Mesenchymal stem cell (in vitro differentiated cells and primary cell): ENCODE data around the gene ELMO1.

Experiments used
- DNase-seq: peaks from one replicate; pipeline ENCODE4 v3.0.0-alpha.2; 2013
- H2AFZ ChIP-seq: one replicate; pipeline ENCODE4 v1.6.1; 2013; ENCODE audit warnings: low read depth, mild to moderate bottlenecking, control low read depth, inconsistent platforms, low read length, moderate library complexity
- H2AK5ac ChIP-seq: 2 replicates; pipeline ENCODE4 v1.6.1; 2013; ENCODE audit warnings: low read length, moderate library complexity, mild to moderate bottlenecking, inconsistent platforms; ENCODE audit not compliant: severe bottlenecking
- H2BK120ac ChIP-seq: one replicate; pipeline ENCODE4 v1.6.1; 2013; ENCODE audit warnings: low read depth, mild to moderate bottlenecking, inconsistent platforms, low read length, moderate library complexity
- H2BK12ac ChIP-seq, 2 experiments: one replicate each; pipeline ENCODE4 v1.6.1; 2013; ENCODE audit warnings: inconsistent platforms in 2 of 2, low read length in 2 of 2, mild to moderate bottlenecking in 2 of 2, moderate library complexity in 2 of 2, control low read depth in 1 of 2
- H2BK15ac ChIP-seq: one replicate; pipeline ENCODE4 v1.6.1; 2013; ENCODE audit warnings: mild to moderate bottlenecking, low read depth, inconsistent platforms; ENCODE audit not compliant: poor library complexity, severe bottlenecking
- H2BK5ac ChIP-seq: 2 replicates; pipeline ENCODE4 v1.6.1; 2013; ENCODE audit warnings: low read depth, mild to moderate bottlenecking, low read length, control low read depth, inconsistent platforms; ENCODE audit not compliant: poor library complexity, severe bottlenecking
- H3K14ac ChIP-seq, 2 experiments: one replicate each; pipeline ENCODE4 v1.6.1; 2013; ENCODE audit warnings: inconsistent platforms in 2 of 2, low read length in 2 of 2, control low read depth in 1 of 2, mild to moderate bottlenecking in 1 of 2, moderate library complexity in 1 of 2
- H3K18ac ChIP-seq, 2 experiments: one replicate each; pipeline ENCODE4 v1.6.1; 2013; ENCODE audit warnings: inconsistent platforms in 2 of 2, low read length in 2 of 2, control low read depth in 1 of 2, low read depth in 1 of 2, mild to moderate bottlenecking in 1 of 2
- H3K23ac ChIP-seq, 2 experiments: one replicate each; pipeline ENCODE4 v1.6.1; 2013; ENCODE audit warnings: inconsistent platforms in 2 of 2, low read length in 2 of 2, mild to moderate bottlenecking in 2 of 2, moderate library complexity in 2 of 2, control low read depth in 1 of 2
- H3K27ac ChIP-seq: 2 replicates; pipeline ENCODE4 v1.5.1; 2013; ENCODE audit warnings: mild to moderate bottlenecking, moderate library complexity, low read length, control low read depth, inconsistent platforms; ENCODE audit not compliant: poor library complexity, severe bottlenecking
- H3K27me3 ChIP-seq, 2 experiments: 2 replicates each; pipeline versions ENCODE4 v1.6.1 to v1.7.0; 2013; ENCODE audit warnings: low read length in 2 of 2, mild to moderate bottlenecking in 2 of 2, moderate library complexity in 2 of 2, control low read depth in 1 of 2, inconsistent platforms in 1 of 2; ENCODE audit not compliant: control insufficient read depth in 1 of 2, insufficient read depth in 1 of 2
- H3K36me3 ChIP-seq, 2 experiments: 2 replicates each; pipeline versions ENCODE4 v1.6.1 to v1.7.0; 2013; ENCODE audit warnings: low read length in 2 of 2, control low read depth in 1 of 2, inconsistent platforms in 1 of 2, low read depth in 1 of 2, mild to moderate bottlenecking in 1 of 2; ENCODE audit not compliant: insufficient read depth in 2 of 2, control insufficient read depth in 1 of 2
- H3K4ac ChIP-seq, 2 experiments: one replicate each; pipeline ENCODE4 v1.6.1; 2013; ENCODE audit warnings: inconsistent platforms in 2 of 2, low read length in 2 of 2, mild to moderate bottlenecking in 2 of 2, moderate library complexity in 2 of 2, control low read depth in 1 of 2, low read depth in 1 of 2
- H3K4me1 ChIP-seq: 2 replicates; pipeline ENCODE4 v1.6.1; 2013; ENCODE audit warnings: low read depth, low read length, control low read depth; ENCODE audit not compliant: control insufficient read depth, insufficient read depth
- H3K4me2 ChIP-seq: 2 replicates; pipeline ENCODE4 v1.6.1; 2013; ENCODE audit warnings: low read length, mild to moderate bottlenecking, inconsistent platforms; ENCODE audit not compliant: poor library complexity, severe bottlenecking
- H3K4me3 ChIP-seq, 2 experiments: 2 replicates each; pipeline versions ENCODE4 v1.5.1 to v1.7.0; 2013; ENCODE audit warnings: low read length in 2 of 2, mild to moderate bottlenecking in 2 of 2, control low read depth in 1 of 2, low read depth in 1 of 2; ENCODE audit not compliant: insufficient read depth in 1 of 2
- H3K79me1 ChIP-seq: replicated peaks from 2 replicates; pipeline ENCODE4 v1.6.1; 2013; ENCODE audit warnings: mild to moderate bottlenecking, control low read depth, low read length, inconsistent platforms; ENCODE audit not compliant: poor library complexity, severe bottlenecking
- H3K9ac ChIP-seq: 2 replicates; pipeline ENCODE4 v1.7.0; 2013; ENCODE audit warnings: mild to moderate bottlenecking, low read length, moderate library complexity
- H3K9me3 ChIP-seq: 2 replicates; pipeline ENCODE4 v1.7.0; 2013; ENCODE audit warnings: mild to moderate bottlenecking, low read length; ENCODE audit not compliant: control insufficient read depth
- H4K8ac ChIP-seq: one replicate; pipeline ENCODE4 v1.6.1; 2013; ENCODE audit warnings: inconsistent platforms, mild to moderate bottlenecking, low read length, moderate library complexity
- H4K91ac ChIP-seq: one replicate; pipeline ENCODE4 v1.6.1; 2013; ENCODE audit warnings: mild to moderate bottlenecking, low read length, inconsistent platforms
- WGBS: methylation state at CpG from one replicate; pipeline ENCODE4 v1.1.7; 2013; ENCODE audit warnings: mixed read lengths; 5-methylcytosine and 5-hydroxymethylcytosine counted together

The ELMO1 gene

GRCh38 chr7:37330775-37331174, 117.9 kb downstream of the ELMO1 start:
- Histone ChIP-seq H2BK12ac (no peak overlapping the region), H3K14ac (no peak overlapping the region), H2BK5ac (no peak overlapping the region), H3K9me3 (no peaks in the 10 kb centered on the region), H3K27me3 (no peaks in the 10 kb centered on the region), H3K4me1 (no peaks in the 10 kb centered on the region), H3K27ac (no peak overlapping the region), H3K79me1 (no peaks in the 10 kb centered on the region), H2AK5ac (no peak overlapping the region), H3K9ac (no peak overlapping the region), H4K8ac (no peak overlapping the region), H2BK15ac (no peak overlapping the region), H3K18ac (no peak overlapping the region), H2BK120ac (no peak overlapping the region), H3K4me2 (no peak overlapping the region), H4K91ac (no peak overlapping the region), H3K4ac (no peak overlapping the region), H3K4me3 (no peak overlapping the region), H3K36me3 (no peaks in the 10 kb centered on the region), H2AFZ (no peak overlapping the region), H3K23ac (no peak overlapping the region)
- DNase-seq, result no peak
- 30% methylated on average over 2 of the region's 2 CpGs for WGBS

DNA sequence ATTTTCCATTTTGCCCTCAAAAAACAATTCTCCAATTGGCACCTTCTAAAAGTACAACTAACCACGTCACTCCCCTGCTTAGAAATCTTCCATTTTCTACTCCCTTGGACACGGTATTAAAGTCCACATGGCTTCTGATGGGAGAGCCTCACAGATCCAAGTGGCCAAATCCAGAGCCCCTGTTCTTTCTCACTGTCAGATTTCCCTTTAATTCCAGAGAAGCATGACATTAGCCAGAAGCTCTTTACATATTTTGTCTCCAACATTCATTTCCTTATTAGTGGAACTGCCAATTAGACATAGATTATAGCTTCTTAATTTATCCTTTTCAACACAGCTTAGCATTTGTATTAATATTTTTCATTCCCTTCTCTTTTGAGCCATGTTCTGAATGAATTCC, 118.7 kb downstream of the ELMO1 start:
- H3K18ac ChIP-seq, result no peak overlapping the region
- H2BK5ac ChIP-seq, result no peak overlapping the region
- no peak overlapping the region for H3K27ac ChIP-seq
- H4K8ac ChIP-seq, result no peak overlapping the region
- H3K9ac ChIP-seq, result no peak overlapping the region
- H3K4me3 ChIP-seq, result no peak overlapping the region
- no peak overlapping the region for H3K4me2 ChIP-seq
- H3K14ac ChIP-seq, result no peak overlapping the region
- no peak overlapping the region for H2BK120ac ChIP-seq
- H2BK15ac ChIP-seq, result no peak overlapping the region
- no peak overlapping the region for H3K4ac ChIP-seq
- no peaks in the 10 kb centered on the region for H3K4me1 ChIP-seq
- no peak for DNase-seq
- no peaks in the 10 kb centered on the region for H3K36me3 ChIP-seq
- no peaks in the 10 kb centered on the region for H3K9me3 ChIP-seq
- 61% methylated on average over 2 of the region's 2 CpGs for WGBS
- H3K23ac ChIP-seq, result no peak overlapping the region
- H3K79me1 ChIP-seq, result no peaks in the 10 kb centered on the region
- H2AFZ ChIP-seq, result no peak overlapping the region
- H4K91ac ChIP-seq, result no peak overlapping the region
- no peak overlapping the region for H2BK12ac ChIP-seq
- H2AK5ac ChIP-seq, result no peak overlapping the region
- H3K27me3 ChIP-seq, result no peaks in the 10 kb centered on the region

DNA sequence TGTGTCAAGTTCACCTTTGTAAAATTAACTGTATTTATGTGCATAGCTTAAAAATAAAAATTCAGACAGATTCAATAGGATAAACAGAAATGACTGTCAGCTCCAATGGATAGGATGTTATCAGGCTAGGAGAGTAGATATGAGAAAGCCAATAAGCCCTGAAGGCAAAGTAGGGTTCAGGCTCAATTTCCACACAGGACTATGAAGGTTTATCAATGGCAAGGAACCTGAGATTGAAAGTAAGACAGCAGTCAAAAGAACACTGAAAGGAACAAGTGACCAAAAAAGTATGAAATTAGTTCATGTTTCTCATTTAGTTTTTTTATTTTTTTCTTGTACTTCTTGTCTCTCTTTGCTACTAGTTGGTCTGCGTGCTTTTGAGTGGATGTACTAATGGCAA, 121.4 kb downstream of the ELMO1 start:
- Histone ChIP-seq H2BK120ac (no peak overlapping the region), H3K4me1 (no peaks in the 10 kb centered on the region), H3K18ac (no peak overlapping the region), H2AK5ac (no peak overlapping the region), H3K9ac (no peak overlapping the region), H3K27me3 (no peaks in the 10 kb centered on the region), H3K4me2 (no peak overlapping the region), H3K23ac (no peak overlapping the region), H4K91ac (no peak overlapping the region), H3K4me3 (no peak overlapping the region), H3K79me1 (no peaks in the 10 kb centered on the region), H2AFZ (no peak overlapping the region), H3K4ac (no peak overlapping the region), H3K14ac (no peak overlapping the region), H3K9me3 (no peaks in the 10 kb centered on the region), H3K36me3 (no peaks in the 10 kb centered on the region), H2BK15ac (no peak overlapping the region), H2BK5ac (no peak overlapping the region), H3K27ac (no peak overlapping the region), H4K8ac (no peak overlapping the region), H2BK12ac (no peak overlapping the region)
- DNase-seq, result no peak
- 100% methylated on average over 1 of the region's 1 CpG for WGBS

GRCh38 chr7:37323966-37324365, 124.7 kb downstream of the ELMO1 start:
- WGBS, result 82% methylated on average over 4 of the region's 4 CpGs
- no peaks in the 10 kb centered on the region for H3K27me3 ChIP-seq
- no peak overlapping the region for H2AFZ ChIP-seq
- no peak overlapping the region for H4K91ac ChIP-seq
- no peak overlapping the region for H2AK5ac ChIP-seq
- no peaks in the 10 kb centered on the region for H3K4me1 ChIP-seq
- H3K36me3 ChIP-seq, result no peaks in the 10 kb centered on the region
- no peak overlapping the region for H2BK12ac ChIP-seq
- no peak overlapping the region for H3K9ac ChIP-seq
- H3K4me2 ChIP-seq, result no peak overlapping the region
- H2BK15ac ChIP-seq, result no peak overlapping the region
- H3K9me3 ChIP-seq, result no peaks in the 10 kb centered on the region
- no peak overlapping the region for H3K4ac ChIP-seq
- no peak overlapping the region for H3K18ac ChIP-seq
- no peak overlapping the region for H3K23ac ChIP-seq
- no peak overlapping the region for H3K14ac ChIP-seq
- H4K8ac ChIP-seq, result no peak overlapping the region
- H3K79me1 ChIP-seq, result no peaks in the 10 kb centered on the region
- H2BK5ac ChIP-seq, result no peak overlapping the region
- H3K4me3 ChIP-seq, result no peak overlapping the region
- H2BK120ac ChIP-seq, result no peak overlapping the region
- H3K27ac ChIP-seq, result no peak overlapping the region
- DNase-seq, result no peak
